HG03280 (cell line): ENCODE results near the gene INTS3.
A peak's percentile ranks its signal among the peaks of the same experiment; 100 is the strongest.
"Not testable (repeated sequence)": the region's sequence is repeated elsewhere in the genome, so short reads cannot be mapped to it uniquely, and the experiment has no call there.

Experiments used
- ATAC-seq: cut with Tn5 transposase; IDR thresholded peaks from one replicate; pipeline ENCODE4 v1.9.1; 2021; ENCODE audit warnings: mild to moderate bottlenecking, moderate library complexity; ENCODE audit not compliant: unreplicated experiment

Gene INTS3

GRCh38 chr1:153778051-153778823 lies 50.4 kb downstream of the INTS3 start:
- no peak for ATAC-seq

DNA sequence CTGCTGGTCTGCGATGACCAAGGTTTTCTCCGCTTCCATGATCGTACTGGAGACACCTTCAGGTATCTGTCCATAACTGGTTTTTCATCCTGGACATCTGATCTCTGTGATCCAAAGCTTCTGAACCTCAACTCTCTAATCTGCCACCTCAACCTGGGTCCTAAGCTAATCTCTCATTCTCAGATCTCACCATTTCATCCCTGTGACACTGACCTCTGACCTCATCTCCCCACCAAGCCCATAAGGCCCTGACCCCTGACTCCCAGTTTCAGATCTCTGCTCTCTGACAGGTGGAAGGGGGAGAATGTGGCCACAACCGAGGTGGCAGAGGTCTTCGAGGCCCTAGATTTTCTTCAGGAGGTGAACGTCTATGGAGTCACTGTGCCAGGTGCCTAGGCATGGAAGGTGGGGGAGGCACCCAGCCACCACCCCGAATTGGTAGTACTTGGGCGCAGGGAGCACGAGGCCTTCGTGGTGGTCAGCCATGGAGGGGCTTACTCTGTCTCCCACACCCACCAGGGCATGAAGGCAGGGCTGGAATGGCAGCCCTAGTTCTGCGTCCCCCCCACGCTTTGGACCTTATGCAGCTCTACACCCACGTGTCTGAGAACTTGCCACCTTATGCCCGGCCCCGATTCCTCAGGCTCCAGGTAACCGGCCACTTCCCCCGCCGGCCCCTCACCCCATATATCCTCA lies 51.1 kb downstream of the INTS3 start:
- no peak for ATAC-seq

DNA sequence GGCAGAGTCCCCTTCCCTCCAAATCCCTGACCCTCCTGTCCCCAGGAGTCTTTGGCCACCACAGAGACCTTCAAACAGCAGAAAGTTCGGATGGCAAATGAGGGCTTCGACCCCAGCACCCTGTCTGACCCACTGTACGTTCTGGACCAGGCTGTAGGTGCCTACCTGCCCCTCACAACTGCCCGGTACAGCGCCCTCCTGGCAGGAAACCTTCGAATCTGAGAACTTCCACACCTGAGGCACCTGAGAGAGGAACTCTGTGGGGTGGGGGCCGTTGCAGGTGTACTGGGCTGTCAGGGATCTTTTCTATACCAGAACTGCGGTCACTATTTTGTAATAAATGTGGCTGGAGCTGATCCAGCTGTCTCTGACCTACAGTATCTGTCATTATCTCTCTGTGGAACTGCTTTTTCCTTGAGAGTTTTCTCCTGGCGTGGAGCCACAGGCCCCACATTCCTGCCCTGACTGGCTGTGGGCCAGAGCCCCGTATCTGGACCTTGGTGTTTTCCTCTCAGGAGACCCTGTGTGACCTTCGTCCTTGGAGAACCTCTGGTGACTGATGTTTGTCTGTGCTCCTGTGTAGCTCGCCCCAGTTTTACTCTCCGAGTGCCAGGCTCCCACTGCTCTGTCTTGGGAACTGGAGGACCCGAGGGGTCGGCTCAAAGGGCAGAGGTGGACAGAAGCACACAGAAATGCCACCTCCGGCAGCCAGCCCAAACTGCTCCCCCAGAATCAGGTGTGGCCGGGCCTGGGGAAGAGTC lies 52.1 kb downstream of the INTS3 start:
- ATAC-seq: no peak

GRCh38 chr1:153780551-153780950 lies 52.7 kb downstream of the INTS3 start:
- no peak for ATAC-seq

- ATAC-seq: not testable (repeated sequence)
Measured at GRCh38 chr1:153782648-153783047, 54.8 kb downstream of the INTS3 start.

- ATAC-seq: peak; percentile 93
Measured at GRCh38 chr1:153783233-153784190, 55.7 kb downstream of the INTS3 start.

GRCh38 chr1:153786038-153786790 lies 58.4 kb downstream of the INTS3 start:
- no peak for ATAC-seq

GRCh38 chr1:153789478-153790034 lies 61.7 kb downstream of the INTS3 start:
- no peak for ATAC-seq

DNA sequence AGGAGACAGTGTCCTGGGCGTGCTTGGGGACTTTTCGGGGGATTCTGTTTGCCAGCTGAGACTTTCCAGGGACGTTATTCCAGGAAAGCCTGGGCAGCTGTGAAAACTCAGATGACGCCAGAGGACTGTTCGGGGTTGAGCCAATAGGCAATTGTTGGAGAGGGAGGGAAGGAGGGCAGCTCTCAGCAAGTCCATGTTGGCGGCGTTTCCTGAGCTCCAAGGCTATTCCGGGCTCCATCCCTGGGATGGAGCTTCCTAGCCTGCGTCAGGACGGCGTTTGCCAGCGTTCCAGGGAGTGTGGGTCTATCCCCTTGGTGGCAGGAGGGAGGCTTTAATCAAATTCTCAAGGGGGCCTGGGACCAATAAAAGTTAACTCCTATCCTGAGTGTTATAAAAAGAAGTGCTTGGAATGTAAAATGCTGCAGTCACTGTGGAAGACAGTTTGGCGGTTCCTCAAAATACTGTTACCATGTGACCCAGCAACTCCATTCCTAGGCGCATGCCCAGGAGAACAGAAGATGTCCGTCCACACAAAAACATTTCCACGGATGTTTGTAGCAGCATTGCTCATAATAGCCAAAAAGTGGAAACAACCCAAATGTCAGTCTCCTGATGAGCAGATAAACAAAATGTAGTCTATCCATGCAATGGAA lies 62.6 kb downstream of the INTS3 start:
- ATAC-seq: peak; percentile 4

DNA sequence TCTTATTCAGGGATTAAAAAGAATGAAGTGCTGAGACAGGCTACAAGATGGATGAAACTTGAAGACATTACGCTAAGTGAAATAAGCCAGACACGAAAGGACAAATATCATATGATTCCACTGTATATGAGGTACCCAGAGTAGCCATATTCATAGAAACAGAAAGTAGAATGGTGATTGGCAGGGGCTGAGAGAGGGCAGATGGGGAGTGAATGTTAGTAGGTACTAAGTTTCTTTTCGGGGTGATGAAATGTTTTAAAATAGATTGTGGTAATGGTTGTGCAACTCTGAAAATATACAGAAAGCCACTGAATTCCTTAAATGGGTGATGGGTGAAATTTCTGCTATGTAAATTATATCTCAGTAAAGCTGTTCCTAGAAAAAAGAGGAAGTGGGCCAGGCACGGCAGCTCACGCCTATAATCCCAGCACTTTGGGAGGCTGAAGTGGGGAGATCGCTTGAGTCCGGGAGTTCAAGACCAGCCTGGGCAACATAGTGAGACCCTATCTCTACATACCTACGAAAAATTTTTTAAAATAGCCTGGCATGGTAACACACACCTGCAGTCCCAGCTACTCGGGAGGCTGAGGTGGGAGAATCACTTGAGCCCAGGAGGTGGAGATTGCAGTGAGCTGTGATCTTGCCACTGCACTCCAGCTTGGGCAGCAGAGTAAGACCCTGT lies 63.3 kb downstream of the INTS3 start:
- peak; percentile 87 for ATAC-seq

- peak; percentile 12 for ATAC-seq
Measured at GRCh38 chr1:153791648-153792253, 63.9 kb downstream of the INTS3 start.

- no peak for ATAC-seq
Measured at GRCh38 chr1:153792631-153793041, 64.8 kb downstream of the INTS3 start.

DNA sequence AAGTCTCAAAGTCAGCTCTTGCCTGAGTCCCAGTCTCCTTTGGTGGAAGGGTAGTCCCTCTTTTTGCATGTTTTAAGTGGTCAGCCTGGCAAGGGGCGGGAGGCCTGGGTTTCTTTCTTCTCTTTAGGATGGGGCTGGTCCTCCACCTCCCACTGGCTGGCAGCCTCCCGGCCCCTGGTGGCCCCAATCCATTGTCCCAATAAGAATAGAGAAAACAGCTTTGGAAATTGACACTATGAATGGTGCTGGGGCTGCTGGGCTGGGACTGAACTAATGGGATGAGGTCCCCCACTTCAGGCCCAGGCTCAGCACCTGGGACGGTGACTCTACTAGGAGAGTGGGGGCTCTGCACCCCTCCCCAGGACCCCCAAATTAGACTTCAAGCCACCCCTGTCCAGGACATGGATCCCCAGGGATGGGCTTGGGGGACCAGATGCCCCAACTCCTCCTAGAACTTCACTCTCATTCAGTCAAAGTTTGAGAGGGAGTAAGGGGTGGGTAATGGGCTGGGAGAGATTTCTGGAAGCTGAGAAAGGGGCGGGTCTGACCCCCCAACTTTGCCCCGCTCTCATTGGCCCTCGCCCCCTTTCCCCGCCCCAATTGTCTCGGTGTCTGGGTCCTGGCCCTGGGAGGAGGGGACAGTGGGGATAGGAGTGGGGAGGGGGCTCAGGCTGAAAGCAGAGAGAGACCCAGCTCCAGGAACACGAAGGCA lies 65.6 kb downstream of the INTS3 start:
- ATAC-seq: no peak

DNA sequence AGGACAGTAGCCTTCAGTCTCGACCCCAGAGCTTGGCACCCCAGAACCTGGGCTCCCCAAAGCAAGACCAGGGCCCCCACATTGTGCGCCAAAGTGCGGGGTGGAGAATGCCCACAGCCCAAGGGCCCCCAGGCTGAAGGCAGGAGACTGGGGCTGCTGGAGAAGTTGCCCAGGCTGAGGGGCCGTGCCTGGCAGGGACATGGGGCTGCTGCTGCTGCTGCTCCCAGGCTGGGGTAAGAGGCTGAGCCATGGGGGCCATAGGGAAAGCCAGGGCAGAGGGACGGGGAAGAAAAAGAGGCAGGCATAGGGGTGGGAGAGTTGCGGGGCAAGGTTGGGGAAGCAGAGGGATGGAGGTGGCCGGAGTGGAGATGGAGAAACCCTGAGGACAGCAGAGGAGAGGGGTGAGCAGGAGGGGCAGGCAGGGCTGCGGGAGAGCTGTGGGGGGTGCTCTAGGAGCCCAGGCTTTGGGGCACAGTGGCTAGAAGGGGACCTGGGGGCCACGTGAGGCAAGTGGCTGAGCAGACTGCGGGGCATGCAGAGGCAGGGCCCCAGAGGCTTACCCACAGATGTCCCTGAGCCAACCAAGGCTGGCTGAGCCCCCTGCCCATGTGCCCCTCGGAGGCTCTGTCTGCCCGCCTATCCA lies 66.2 kb downstream of the INTS3 start:
- ATAC-seq: no peak

- no peak for ATAC-seq
Measured at GRCh38 chr1:153794624-153795329, 66.9 kb downstream of the INTS3 start.

DNA sequence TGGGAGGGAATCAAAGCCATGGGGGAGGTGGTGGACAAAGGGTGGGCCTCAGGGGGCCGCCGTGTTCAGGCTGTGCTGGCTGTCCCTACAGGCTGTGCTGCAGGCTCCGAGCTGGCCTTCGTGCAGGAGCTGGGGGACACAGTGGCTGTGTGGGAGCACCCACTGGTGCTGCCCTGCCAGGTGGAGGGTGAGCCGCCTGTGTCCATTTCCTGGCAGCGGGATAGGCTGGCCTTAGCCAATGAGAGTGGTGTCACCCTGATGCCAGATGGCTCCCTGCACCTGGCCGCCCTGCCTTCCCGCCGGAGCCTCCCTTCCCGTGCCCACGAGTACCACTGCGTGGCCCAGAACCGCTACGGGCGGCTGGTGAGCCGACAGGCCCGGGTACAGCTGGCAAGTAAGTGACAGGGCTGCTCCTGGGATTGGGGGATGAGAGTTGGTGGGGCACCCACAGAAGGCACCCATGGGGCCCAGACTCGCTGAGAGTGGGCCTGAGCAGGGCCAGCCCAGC lies 67.5 kb downstream of the INTS3 start:
- ATAC-seq: no peak
